IPS-NIHi7 (cell line): Measurements from ENCODE around the gene FGGY.
"Not testable (repeated sequence)": the region's sequence is repeated elsewhere in the genome, so short reads cannot be mapped to it uniquely, and the experiment has no call there.

Experiments used
- DNase-seq: peaks from one replicate; pipeline ENCODE4 v3.0.0; 2012; ENCODE audit warnings: mixed read lengths; ENCODE audit errors: extremely low spot score

Gene FGGY

GRCh38 chr1:59631561-59632255 lies 334.8 kb downstream of the FGGY start:
- no peak for DNase-seq

DNA sequence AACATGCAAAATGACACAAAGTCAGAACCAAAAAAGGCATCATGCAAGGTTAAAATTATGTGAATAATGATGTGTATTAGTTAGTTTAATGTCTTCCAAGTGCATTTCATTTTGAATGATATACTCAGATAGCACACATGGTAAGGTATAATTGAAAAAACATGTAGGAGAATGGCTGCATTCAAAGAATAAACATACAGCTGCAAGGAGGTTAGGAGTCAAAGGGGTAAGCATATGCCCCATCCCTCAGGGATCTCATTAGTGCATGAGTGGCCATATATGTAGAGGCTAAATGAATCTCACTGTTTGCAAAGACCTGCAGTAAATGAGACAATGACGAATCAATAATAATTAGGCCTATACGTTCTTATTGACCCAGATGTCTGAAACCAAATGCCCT lies 338.2 kb downstream of the FGGY start:
- DNase-seq, result no peak

DNA sequence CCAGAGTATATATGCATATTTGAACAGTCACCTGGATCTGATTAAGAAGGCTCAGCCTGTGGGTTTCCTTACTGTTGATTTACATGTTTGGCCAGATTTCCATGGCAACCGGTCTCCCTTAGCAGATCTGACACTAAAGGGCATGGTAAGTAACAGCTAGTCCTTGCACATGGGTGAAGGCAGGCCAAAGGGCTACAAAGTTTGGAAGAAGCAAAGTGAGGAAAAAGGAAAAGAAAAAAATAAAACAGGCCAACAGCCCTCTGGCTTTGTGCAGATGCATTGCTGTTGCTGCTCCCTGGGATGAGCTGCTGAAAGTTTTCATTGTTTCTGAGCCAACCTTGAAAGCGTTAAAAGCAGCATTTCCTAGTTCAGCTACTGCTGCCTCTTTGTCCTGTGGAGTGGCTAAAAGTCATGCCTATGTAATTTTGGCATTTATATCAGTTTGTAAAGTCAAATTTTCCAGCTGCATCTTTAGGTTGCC lies 341.4 kb downstream of the FGGY start:
- DNase-seq, result peak; percentile 22

GRCh38 chr1:59639266-59639665 lies 342.4 kb downstream of the FGGY start:
- DNase-seq, result no peak

GRCh38 chr1:59640851-59641250 lies 344.0 kb downstream of the FGGY start:
- no peak for DNase-seq

DNA sequence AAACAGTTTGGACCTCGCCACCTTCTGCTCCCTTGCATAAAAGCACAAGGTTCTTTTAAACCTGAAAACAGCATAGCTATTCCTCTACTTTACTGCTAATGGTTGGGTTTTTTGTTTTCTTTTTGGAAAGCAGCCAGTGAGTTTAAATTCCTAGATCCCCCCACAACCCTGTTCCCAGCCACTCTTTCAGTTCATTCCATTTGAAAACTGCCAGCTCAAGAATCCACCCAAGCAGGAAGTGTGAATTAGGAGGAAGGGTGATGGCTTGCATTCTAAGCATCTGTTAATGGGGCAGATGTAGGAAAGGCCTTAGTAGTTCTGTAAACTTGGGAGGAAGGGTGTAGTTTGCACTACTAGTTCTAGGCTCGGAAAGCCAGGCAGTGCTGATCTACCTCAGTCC lies 344.9 kb downstream of the FGGY start:
- DNase-seq, result peak; percentile 19

GRCh38 chr1:59643526-59643925 lies 346.6 kb downstream of the FGGY start:
- DNase-seq, result no peak

GRCh38 chr1:59645893-59646292 lies 349.0 kb downstream of the FGGY start:
- no peak for DNase-seq

GRCh38 chr1:59653142-59653958 lies 356.5 kb downstream of the FGGY start:
- DNase-seq, result not testable (repeated sequence)

DNA sequence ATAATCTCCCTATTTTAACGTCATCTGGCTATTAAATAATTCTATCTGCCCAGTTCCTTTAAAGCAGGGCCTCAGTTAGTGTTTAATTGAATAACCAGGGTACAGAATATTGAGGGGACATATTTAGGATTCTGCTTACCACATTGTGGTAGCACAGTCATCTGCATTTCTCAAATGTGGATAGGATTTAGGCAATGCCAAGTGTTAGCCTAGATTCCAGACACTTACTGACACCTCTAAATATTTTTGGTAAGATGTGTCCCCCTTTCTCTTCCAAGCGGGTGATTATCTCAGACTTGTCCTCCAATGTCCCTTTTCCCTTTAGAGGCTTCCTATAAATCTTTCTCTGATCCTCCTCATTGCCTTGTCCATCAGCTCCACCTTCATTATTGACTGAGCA lies 357.1 kb downstream of the FGGY start:
- DNase-seq, result no peak

DNA sequence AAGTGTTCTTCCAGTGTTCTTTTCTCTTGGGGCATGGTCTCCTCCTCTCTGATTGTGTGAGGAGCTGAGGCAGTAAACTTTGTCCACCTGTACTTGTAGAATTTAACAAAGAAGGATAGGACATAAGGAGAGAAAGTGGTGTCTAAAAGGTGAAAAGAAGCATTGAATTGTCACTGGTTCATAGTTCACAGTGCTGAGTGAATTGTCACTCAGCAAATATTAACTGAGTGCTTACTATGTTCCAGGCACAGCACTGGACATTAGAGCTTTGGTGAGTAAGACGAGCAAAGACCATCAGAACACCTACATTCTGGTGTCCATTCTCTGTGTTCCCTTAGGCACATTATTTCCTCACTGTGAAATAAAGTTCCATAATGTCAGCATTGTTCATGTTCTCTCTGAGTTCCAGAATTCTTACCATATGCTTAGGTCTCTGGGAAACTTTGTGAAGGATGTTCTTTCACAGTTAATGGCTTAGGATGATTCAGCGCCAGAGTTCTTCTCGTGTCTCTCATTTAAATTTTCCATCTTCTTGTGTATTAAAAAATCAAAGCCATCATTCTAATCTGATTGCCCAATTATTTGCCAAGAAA lies 361.1 kb downstream of the FGGY start:
- DNase-seq, result no peak

GRCh38 chr1:59664166-59664565 lies 367.3 kb downstream of the FGGY start:
- peak; percentile 38 for DNase-seq

DNA sequence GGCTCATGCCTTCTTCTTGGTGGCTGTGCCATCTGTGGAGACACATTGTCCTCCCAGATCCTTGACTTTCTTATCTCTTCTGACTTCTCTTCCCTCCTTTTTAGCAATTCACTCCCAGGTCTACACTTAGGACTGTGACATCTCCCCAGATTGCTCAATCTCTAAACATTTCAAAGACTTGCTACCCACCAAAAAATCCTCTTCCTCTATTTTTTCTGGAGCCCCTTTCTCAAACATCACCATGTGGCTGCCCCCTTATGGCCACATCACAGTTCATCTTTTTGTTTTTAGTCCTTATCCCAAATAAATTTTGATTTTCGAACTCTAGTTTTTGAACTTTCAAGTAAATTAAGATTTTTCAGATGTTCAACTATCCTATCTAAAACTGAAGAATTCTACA lies 369.2 kb downstream of the FGGY start:
- DNase-seq, result no peak

- no peak for DNase-seq
Measured at GRCh38 chr1:59667020-59667419, 370.1 kb downstream of the FGGY start.

DNA sequence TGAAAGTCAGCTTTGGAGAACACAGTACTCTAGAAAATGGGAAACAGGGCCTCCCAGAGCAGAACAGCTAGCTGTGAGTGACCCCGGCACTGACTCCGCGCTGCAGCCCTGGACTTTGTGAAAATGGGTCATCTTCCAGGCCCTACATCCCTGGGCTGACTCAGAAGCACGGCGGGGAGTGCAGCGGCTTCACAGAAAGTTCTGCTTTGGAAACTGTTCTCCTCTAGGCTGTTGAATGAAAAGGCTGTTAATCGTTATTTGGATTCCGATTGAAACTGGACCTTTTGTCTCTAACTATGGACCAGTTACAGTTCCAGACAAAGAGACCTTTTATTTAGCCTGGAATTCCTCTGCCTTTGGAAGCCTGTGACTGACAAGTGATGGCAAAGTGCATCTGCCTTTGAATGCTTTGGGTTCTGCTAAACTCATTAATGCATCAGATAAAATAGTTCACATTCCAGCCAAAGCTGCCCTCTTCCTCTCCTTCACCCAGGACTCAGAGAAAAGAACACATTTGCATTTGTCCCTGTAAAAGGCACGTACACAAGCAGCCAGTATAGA lies 372.9 kb downstream of the FGGY start:
- DNase-seq, result peak; percentile 44

DNA sequence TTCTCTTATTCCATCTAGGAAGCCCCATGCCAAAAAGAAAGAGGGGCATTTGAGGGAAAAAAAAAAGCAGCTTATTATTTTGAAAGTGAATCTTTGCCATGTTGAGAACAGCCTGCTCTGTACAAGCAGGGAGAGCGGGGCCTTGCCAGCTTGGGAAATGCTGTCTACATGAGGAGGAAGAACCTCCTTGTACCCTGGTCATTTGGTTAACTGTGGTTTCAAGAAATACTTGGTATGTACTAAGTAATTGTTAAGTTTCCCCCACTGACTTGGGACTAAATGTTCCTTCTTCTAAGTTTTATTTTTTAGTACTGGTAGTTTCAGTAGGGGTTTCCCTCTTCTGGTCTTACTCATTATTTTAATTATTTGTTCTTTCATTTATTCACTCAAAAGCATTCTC lies 373.8 kb downstream of the FGGY start:
- no peak for DNase-seq

- DNase-seq, result no peak
Measured at GRCh38 chr1:59671066-59671952, 374.4 kb downstream of the FGGY start.

- DNase-seq, result no peak
Measured at GRCh38 chr1:59671953-59672305, 375.0 kb downstream of the FGGY start.

GRCh38 chr1:59672851-59673572 lies 376.1 kb downstream of the FGGY start:
- peak; percentile 30 for DNase-seq

DNA sequence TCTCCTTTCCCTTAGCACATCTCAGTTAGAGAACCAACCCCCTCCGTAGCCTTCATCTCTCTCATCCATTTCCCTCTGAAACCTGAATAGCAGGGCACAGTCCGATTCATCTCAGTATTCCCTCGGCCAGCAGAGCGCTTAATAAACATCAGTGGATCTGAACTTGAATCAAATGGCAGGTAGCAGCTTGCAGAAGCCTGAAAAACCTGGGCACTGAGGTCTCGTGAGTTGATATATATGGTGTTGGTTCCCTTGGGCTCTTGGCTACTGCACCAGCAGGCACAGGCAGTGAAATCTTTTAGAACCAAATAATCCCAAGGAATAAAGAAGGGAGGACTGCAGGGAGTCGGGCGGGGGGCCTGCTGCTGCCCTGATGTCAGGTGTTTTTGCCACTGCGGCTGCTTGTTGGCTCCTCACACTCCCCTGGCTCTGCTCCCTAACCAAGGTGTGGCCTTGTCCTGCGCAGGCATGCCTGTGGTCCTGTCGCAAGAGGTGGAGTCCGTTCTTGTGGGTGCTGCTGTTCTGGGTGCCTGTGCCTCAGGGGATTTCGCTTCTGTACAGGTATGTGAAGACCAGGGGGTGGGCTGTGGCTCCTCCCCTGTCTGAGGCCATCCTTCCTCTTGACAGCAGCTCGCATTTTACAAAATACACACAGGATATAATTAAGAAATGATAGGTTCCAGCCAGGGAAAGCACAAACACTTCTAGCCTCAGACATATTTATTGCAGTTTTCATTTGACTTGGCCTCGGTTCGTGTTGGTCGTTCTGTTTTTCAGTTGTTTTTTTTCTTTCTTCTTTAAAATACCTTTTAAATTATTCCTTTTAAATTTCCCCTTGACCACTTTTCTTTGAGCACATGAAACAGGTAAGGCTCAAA lies 376.9 kb downstream of the FGGY start:
- no peak for DNase-seq
